Fibroblast of skin of left biceps (primary cell): ENCODE data around the gene XIRP2.

Experiments used
- DNase-seq, 2 experiments: peaks; one replicate each; pipeline ENCODE4 v3.0.0-alpha.2; 2013; ENCODE audit warnings: low read depth in 2 of 2

XIRP2 gene

GRCh38 chr2:167133614-167134013 lies 245.3 kb downstream of the XIRP2 start:
- DNase-seq: no peak

GRCh38 chr2:167134381-167135072 lies 246.2 kb downstream of the XIRP2 start:
- DNase-seq: no peak

DNA sequence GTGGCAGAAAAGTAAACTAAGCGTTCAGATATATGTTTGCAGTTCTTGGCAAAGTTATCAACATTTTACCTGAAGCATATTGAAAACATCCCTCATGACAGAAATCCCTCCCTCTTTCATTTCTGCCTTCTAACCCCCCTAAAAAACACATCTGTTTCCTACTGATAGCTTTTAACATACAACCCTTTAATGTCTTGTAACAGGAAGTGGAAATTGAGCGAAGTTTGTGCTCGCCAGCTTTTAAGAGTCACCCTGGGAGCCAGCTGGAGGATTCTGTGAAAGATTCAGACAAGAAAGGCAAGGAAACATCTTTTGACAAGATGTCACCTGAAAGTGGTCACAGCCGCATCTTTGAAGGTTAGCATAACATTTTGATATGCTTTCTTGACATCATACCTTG lies 247.4 kb downstream of the XIRP2 start:
- no peak for DNase-seq

- DNase-seq: no peak
Measured at GRCh38 chr2:167136879-167137596, 248.8 kb downstream of the XIRP2 start.

GRCh38 chr2:167140330-167140729 lies 252.1 kb downstream of the XIRP2 start:
- DNase-seq: no peak

DNA sequence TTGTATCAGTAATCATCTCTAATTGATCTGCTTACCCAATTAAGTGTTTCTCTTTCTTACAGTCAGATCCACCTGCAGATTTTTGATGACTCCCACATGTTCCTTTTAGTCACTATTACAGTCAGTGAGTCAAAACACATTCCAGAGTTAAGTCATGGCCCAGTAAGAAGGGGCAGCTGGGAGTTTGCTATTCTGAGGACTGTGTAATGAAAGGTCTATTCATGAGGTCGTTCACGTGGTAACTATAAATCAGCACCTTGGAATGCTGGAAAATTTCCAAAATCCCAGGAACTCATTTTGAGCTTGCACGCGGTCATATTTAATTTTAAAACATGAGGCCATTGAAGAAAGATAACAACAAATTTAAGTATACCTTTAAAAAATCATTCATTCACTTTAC lies 252.5 kb downstream of the XIRP2 start:
- DNase-seq: peak; percentile 87 to 91

DNA sequence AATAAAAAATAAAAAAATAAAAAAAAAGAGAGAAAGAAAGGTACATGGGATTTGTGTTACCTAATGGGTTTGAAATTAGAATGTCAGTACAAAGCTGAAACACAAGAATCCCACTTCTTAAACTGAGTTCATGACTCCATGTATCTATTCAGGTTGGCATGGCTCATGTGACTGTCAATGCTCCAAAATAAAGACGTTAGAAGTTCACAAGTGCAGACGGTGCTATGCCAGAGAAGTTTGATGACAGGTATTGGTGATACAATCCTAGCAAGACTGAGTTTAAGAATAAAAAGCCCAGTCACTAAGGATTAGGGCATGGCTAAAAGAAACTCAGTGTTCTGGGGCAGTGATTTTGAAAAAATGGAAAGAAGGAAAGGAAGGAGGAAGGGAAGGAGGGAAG lies 254.3 kb downstream of the XIRP2 start:
- no peak for DNase-seq

DNA sequence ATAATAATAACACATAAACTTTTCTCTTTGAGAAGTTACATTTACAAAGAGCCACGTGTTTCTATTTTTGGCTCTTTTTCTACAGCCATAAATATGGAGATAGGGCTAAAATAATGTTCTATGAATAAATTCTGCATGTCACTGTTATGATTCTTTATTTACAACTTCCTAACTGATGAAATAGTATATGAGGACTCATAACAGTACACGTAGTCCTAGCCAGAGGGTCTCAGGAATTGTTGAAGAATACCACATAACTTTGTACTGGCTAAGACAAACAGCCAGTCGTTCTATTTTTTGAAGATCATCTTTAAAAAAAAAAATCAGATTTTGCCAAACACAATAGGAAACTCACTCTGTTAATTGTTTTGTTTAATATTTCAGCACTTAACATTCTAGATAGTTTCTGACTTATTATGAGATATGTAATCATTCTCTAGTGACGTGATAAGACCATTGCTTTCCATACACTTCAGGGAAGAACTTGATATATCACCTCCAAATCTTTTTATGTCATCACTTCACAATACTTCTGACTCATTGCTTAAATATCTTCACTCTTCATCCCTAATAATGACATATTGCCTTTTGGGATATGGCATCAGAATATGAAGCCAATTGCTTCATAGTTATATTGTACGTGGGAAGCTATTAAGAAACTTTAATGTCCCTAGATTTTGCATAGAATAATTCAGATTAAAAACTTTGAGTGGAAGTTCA lies 256.1 kb downstream of the XIRP2 start:
- no peak for DNase-seq

GRCh38 chr2:167147271-167147941 lies 259.1 kb downstream of the XIRP2 start:
- DNase-seq: no peak

DNA sequence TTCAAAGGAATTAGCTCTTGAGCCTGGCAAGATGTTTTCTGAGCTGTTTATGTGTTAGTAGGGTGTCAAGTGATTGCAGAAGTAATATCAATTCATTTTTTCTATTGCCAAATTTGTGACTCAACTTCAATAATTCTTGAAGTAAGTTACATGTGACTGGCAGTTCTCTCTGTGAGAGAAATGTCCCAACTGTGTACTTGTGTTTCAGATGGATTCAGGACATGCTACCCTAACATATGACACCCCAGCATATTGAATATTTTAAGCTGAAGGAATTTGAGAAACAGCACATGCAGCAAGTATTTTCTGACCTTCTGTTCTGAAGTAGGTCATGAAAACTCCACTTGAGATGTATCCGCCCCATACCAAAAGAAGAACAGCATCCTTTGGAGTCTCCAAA lies 263.6 kb downstream of the XIRP2 start:
- no peak for DNase-seq

- no peak for DNase-seq
Measured at GRCh38 chr2:167157523-167157922, 269.2 kb downstream of the XIRP2 start.

- no peak for DNase-seq
Measured at GRCh38 chr2:167177196-167177595, 288.9 kb downstream of the XIRP2 start.

GRCh38 chr2:167181134-167181533 lies 292.9 kb downstream of the XIRP2 start:
- no peak for DNase-seq

DNA sequence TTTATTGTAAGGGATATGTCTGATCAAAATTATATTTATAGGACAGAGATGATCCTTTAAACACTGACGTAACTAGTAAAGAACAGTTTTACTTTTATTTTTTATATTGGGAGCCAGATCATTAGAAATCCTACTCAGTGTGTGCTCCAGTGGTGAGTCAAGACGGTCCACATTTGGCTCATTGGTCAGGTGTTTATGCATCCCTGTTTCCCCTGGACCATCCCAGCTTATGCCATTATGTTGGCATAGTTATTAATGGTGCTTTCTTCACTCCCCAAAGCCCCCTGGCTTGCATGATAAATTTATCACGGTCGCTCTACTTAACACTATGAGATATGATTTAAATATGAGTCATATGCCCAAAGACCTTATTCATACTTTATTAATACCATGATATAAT lies 293.4 kb downstream of the XIRP2 start:
- no peak for DNase-seq

DNA sequence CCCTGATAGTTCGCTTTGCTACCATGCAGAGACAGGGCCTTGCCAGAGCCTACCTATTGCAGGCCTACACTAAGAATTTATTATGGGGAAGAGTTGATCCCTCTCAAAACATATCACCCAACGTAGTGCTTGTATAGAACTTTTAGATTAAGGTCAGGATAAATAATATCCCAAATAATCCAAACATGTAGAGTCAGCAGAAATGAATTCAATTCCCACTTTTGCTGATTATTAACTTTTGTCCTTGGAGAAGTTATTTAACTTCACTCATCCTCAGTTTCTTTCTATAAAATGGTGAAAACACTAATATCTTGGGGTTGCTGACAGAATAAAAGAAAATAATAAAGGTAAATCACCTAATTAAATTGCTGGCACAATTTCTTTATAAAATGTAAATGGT lies 294.1 kb downstream of the XIRP2 start:
- no peak for DNase-seq

GRCh38 chr2:167183931-167184330 lies 295.7 kb downstream of the XIRP2 start:
- DNase-seq: no peak

GRCh38 chr2:167186465-167186864 lies 298.2 kb downstream of the XIRP2 start:
- no peak for DNase-seq

DNA sequence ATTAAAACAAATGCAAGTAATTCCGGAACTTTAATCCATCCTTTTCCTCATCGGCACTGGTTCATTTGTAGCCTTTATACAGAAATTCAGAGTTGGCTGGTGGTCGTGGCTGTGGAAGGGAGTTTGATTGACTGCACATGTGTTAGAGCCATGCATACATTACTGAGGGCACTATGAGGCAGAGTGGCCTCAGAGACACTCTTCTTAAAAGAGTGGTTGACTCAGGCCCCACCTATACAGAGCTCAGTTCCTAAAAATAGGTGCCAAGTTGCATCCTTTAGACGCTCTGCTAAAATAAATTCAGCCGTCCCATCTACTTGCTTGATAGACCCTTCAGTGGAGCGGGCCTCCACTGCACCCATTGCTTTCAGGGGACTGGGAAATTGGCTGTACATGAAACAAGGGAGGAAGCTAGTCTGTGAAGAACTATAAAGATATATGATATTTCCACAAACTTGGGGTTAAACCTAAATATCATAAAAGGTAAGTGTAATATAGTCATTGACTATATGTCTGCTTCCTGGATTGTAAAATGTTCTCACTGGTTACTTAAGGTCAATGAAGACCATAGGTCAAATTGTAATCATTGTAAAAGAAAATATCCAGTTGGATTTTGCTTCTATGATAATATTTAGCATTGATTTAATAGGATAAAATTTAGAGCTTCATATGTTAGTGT lies 298.9 kb downstream of the XIRP2 start:
- no peak for DNase-seq

DNA sequence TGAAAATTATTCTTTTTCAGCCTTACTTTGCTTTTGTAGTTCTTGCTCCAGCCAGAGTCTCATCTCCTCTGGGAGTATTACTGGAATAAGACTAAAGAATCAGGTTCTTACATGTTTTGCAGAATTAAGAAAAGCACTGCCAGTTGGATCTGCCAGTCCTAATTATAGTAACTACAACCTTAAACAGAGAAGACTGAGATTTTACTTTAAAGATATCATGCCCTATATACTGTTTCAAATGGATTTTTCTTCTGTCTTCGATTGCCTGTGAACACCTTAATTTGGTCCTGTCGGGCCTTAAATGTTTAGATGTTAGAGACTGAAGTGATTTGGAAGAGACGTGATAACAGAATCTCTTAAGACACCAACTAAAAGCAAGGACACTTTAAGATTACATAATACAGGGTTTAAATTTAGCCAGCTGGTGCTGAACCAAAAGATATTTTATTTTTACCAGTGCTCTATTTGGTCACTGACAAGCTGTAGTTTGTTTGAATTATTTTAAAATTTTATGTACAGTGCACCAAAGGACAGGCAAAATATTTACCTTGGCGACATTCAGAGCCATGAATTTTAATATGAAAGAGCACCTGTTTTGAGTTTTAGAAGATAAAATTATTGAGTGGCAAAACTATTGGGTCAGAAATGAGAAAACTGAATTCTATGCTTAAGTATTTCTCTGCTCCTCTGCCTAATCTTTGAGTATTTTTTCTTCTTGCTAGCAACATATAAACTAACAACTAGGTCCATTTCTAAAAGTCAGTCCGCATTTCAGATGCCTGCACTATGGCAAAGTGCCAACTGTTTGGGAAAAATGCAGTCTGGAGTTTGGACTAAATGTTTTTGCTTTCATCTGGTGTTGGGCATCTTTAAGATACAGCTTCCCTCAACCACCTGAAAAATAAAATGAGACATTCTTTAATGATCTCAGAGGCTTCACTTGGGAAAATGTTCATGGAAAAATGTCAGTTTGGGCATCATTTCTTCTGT lies 300.0 kb downstream of the XIRP2 start:
- no peak for DNase-seq

GRCh38 chr2:167190053-167190452 lies 301.8 kb downstream of the XIRP2 start:
- no peak for DNase-seq

GRCh38 chr2:167191588-167191987 lies 303.3 kb downstream of the XIRP2 start:
- DNase-seq: no peak
